Right lung (tissue), 5 donors: ENCODE results near the gene ZNF644. TPM values are rescaled to one million over a fixed set of nuclear protein-coding genes. Genes with fewer than 3 reads are reported as not detected.

Experiments
- DNase-seq, 2 donors: peaks; one replicate each; pipeline ENCODE4 v3.0.0-alpha.2; 2013
- polyA plus RNA-seq, 5 donors: library from polyadenylated mRNA; unstranded; fragments of 120-200 nt; gene quantifications; one replicate each; pipeline versions ENCODE4 v1.2.1 to v1.2.3, GENCODE V29; 2013; ENCODE audit warnings: inconsistent platforms in 1 of 5, low replicate concordance in 1 of 5; ENCODE audit not compliant: insufficient read length in 5 of 5, insufficient read depth in 1 of 5

ZNF644 gene
- polyA plus RNA-seq, 5 donors = 46.1 to 79.5 (median 70.6) TPM

DNA sequence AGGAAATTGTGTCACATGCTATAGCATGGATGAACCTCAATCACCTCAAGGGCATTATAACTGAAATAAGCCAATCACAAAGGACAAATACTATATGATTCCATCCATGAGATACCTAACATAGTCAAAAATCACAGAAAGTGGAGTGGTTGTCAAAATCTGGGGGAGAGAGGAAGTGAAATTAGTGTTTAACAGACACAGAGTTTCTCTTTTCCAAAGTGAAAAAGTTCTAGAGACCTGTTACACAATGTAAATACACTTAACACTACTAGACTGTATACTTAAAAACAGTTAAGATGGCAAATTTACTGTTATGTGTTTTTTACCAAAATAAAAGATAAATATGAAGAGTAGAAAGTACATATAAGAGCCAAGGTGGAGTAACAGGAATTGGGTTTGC is 31.8 kb downstream of the ZNF644 start:
- DNase-seq = no peak

GRCh38 chr1:90989302-90989701 is 32.5 kb downstream of the ZNF644 start:
- no peak for DNase-seq

DNA sequence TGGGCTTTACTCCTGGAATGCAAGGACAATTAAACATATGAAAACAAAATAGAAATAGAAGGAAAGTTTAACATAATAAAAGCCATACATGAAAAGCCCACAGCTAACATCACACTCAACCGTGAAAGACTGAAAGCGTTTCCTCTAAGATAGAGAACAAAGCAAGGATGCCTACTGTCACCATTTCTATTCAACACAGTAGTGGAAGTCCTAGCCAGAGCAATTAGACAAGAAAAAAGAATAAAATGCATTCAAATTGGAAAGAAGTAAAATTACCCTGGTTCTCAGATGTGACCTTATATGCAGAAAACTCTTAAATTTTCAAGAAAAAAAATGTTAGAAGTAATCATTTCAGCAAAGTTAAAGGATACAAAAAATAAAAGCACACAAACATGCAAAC is 34.0 kb downstream of the ZNF644 start:
- no peak for DNase-seq

DNA sequence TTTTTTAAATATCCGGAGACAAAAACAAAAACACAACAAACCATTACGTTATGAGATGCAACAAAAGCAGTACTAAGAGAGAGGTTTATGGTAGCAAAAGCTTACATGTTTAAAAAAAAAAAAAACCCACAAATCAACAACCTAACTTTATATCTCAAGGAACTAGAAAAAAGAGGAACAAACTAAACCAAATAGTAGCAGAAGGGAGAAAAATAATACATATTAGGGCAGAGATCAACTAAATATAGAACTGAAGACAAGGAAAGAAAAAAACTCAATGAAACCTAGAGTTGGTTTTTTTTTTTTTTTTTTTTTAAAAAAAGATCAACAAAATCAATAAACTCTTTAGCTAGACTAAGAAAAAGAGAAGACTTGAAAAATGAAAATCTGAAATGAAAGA is 34.9 kb downstream of the ZNF644 start:
- no peak for DNase-seq

GRCh38 chr1:90977522-90977921 is 44.3 kb downstream of the ZNF644 start:
- DNase-seq = no peak

GRCh38 chr1:90973897-90974798 is 47.7 kb downstream of the ZNF644 start:
- DNase-seq = no peak

GRCh38 chr1:90970208-90970607 is 51.6 kb downstream of the ZNF644 start:
- no peak for DNase-seq

DNA sequence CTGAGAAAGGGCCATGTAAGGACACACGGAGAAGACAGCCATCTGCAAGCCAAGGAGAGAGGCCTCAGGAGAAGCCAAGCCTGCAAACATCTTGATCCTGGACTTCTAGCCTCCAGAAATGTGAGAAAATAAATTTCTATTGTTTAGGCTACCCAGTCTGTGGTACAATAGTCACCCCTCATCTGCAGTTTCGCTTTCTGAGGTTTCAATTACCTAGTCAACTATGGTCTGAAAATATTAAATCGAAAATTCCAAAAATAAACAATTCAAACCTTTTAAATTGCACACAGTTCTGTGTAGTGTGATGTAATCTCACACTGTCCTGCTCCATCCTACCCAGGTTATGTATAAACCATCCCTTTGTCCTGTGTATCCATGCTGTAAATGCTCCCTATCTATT is 52.6 kb downstream of the ZNF644 start:
- DNase-seq = no peak

- peak in 1 of 2 donors; percentile 6 for DNase-seq
Measured at GRCh38 chr1:90964444-90965035, 57.3 kb downstream of the ZNF644 start.

DNA sequence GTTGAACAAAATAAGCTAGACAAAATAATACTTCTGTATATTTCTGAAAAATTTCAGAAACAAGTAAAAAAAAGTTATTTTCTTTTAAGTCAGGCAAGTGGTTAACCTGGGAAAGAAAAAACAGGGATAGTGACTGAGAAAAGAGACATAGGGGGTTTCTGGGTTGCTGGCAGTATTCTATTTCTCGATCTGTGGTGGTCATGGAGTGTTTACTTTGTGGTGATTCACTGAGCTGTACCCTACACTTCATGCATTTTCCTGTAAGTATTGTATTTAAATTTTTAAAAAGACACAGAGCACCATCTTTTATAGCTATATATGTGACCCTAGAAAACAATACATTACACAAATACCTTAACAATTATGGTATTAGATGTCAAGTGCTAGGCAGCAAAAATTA is 58.2 kb downstream of the ZNF644 start:
- DNase-seq = no peak

GRCh38 chr1:90963236-90963635 is 58.6 kb downstream of the ZNF644 start:
- no peak for DNase-seq

DNA sequence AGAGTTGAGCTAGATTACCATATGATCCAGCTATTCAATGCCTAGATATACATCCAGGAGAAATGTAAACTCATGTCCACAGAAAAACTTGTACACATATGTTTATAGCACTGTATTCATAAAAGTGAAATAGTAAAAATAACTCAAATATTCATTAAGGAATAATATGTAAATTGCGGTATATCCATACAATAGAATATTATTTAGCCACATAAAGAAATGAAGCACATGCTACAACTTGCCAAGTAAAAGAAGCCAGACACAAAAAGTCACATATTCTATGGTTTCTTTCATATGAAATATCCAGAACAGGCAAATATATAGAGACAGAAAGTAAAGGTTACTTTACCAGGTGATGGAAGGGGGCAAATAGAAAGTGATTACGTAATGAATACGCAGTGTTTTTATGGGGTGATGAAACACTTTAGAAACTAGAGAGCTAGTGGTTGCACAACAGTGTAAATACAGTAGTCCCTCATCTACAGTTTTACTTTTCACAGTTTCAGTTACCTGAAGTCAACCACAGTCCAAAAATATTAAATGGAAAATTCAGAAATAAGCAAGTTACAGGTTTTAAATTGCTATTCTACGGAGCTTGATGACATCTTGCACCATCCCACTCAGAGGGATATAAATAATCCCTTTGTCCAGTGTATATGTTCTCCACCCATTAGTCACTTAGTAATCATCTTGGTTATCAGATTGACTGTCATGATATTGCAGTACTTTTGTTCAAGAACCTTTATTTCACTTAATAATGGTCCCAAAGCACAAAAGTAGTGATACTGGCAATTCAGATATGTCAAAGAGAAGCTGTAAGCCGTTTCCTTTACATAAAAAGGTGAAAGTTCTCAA is 62.3 kb downstream of the ZNF644 start:
- DNase-seq = no peak

DNA sequence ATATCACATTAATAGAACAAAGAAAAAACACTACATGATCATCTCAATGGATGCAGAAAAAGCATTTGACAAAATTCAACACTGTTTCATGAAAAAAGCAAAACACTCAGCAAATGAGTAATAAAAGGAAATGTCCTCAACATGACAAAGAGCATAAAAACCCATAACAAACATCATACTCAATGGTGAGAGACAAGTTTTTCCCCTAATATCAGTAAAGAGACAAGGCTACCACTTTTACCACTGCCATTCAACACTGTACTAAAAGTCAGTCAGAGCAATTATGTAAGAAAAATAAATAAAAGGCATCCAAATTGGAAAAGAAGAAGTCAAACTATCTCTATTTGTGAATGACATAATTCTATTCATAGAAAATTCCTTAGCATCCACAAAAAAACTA is 64.3 kb downstream of the ZNF644 start:
- no peak for DNase-seq

GRCh38 chr1:90955769-90956168 is 66.1 kb downstream of the ZNF644 start:
- no peak for DNase-seq

DNA sequence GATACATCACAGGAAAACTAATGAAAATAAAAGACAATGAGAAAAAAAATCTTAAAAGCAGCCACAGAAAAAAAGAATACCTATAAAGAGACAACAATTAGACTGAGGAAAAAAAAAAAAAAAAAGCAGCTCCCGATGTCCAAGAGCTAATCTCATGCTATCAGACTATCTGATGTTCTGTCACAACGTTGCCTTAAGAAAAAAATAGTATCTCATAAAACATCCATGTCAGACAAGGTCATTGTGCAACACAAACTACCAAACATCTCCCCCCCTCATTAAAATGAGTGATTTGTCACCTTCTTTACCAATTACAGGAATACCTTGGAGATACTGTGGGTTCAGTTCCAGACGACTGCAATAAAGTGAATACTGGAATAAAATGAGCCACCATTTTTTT is 68.9 kb downstream of the ZNF644 start:
- DNase-seq = no peak

- no peak for DNase-seq
Measured at GRCh38 chr1:90951009-90951408, 70.8 kb downstream of the ZNF644 start.

DNA sequence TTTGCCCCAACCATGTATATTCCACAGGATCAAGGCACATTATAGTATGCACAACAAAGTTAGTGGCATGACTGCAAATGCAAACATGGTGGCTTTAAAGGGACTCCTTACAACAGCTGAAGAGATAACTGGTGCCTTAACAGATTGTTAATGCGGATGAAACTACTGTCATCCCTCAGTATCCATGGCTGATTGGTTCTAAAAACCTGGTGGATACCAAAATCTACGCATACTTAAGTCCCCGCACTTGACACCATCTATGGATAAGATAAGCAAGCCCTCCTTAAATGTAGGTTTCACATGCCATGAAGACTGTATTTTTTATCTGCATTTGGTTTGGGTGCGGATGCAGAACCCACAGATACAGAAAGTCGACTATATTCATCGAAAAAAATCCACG is 73.5 kb downstream of the ZNF644 start:
- DNase-seq = no peak

DNA sequence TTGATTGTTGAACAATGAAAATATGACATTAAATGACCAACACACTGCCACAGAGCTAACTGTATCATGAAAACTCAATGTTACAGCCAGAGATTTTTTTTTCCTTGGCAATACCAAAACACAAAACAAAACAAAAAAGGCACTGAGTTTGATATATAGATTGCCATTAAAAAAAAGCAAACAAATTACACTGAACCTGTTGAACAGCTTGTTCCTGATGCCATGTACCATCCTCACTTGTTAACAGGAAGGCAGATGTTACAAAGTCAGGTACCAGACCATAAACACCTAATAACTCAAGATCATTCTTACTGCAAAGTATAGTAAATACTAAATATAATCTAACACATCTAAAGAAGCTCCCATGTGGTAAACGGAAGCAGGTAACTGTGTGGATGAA is 75.2 kb downstream of the ZNF644 start:
- DNase-seq = no peak

GRCh38 chr1:90945287-90945686 is 76.5 kb downstream of the ZNF644 start:
- DNase-seq = no peak

GRCh38 chr1:90943966-90944365 is 77.9 kb downstream of the ZNF644 start:
- no peak for DNase-seq

GRCh38 chr1:90940746-90941145 is 81.1 kb downstream of the ZNF644 start:
- DNase-seq = no peak

DNA sequence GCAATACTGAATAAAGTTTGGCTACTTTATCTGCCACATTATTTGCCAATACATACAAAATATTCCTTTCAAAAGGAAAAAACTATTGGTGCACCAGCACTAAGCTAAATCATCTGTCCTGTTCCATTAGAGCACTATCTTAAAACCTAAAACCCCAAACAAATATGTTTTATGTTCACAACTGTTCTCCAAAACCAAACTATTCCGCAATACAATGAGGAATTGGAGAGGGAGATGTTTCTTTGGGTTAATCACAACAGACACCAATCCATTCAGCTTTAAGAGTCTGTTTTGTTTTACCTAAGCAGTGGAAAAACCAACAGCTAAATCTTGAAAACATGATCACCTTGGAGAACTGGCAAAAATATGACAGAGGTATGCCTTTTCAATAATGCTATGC is 85.1 kb downstream of the ZNF644 start:
- no peak for DNase-seq

GRCh38 chr1:90936061-90936460 is 85.8 kb downstream of the ZNF644 start:
- no peak for DNase-seq
